HEK293 (cell line): ENCODE measurements around the gene MAEA.

Experiments used
- CTCF ChIA-PET: fragments of 350-600 bp; formaldehyde crosslinking; extraction: SDS; loops from one replicate; lab custom pipeline; 2021; ENCODE audit warnings: antibody characterized with exemption; lab: Yijun Ruan, JAX
- POLR2A ChIA-PET: fragments of 300-600 bp; formaldehyde crosslinking; extraction: SDS; loops from one replicate; lab custom pipeline; 2020; ENCODE audit warnings: antibody characterized with exemption, inconsistent platforms; lab: Yijun Ruan, JAX
- H3K27ac ChIP-seq: fragments of 200-500 bp; sonication (Bioruptor generic); 2 replicates; pipeline ENCODE4 v1.5.1; 2014; ENCODE audit warnings: low read depth, low read length, control low read depth, inconsistent platforms; ENCODE audit errors: extremely low read depth
- H3K36me3 ChIP-seq, 2 experiments: fragments of 200-500 bp in 1 of 2; sonication (Bioruptor generic) in 1 of 2; 1 replicate in 1 of 2; 2 replicates in 1 of 2; pipeline ENCODE4 v1.5.1; 2014 to 2017; ENCODE audit warnings: inconsistent platforms in 2 of 2, low read length in 2 of 2; ENCODE audit not compliant: control insufficient read depth in 2 of 2, insufficient read depth in 1 of 2
- H3K4me1 ChIP-seq: fragments of 200-500 bp; sonication (Bioruptor generic); 2 replicates; pipeline ENCODE4 v1.5.1; 2014; ENCODE audit warnings: mild to moderate bottlenecking, low read length, inconsistent platforms; ENCODE audit not compliant: control insufficient read depth, insufficient read depth
- H3K4me3 ChIP-seq: 2 replicates; pipeline ENCODE4 v1.5.1; 2011; ENCODE audit warnings: low read depth, mild to moderate bottlenecking, control low read depth, low read length, moderate library complexity
- H3K9me3 ChIP-seq: fragments of 200-500 bp; sonication (Bioruptor generic); 2 replicates; pipeline ENCODE4 v1.5.1; 2014; ENCODE audit warnings: low read depth, low read length, inconsistent platforms; ENCODE audit not compliant: control insufficient read depth, insufficient read depth
- KLF16 ChIP-seq: fragments of 450-650 bp; formaldehyde crosslinking; IDR thresholded peaks from 2 replicates; pipeline ENCODE4 v1.5.1; 2017; ENCODE audit warnings: missing biosample characterization, missing genetic modification characterization
- YY1 ChIP-seq: fragments of 450-650 bp; formaldehyde crosslinking; IDR thresholded peaks from 2 replicates; pipeline ENCODE4 v1.5.1; 2018; ENCODE audit warnings: missing biosample characterization, missing genetic modification characterization
- ZBTB17 ChIP-seq: fragments of 450-650 bp; formaldehyde crosslinking; IDR thresholded peaks from 2 replicates; pipeline ENCODE4 v1.5.1; 2016; ENCODE audit warnings: missing biosample characterization, missing genetic modification characterization
- ZBTB21 ChIP-seq: fragments of 450-650 bp; formaldehyde crosslinking; IDR thresholded peaks from 2 replicates; pipeline ENCODE4 v1.5.1; 2017; ENCODE audit warnings: missing biosample characterization, missing genetic modification characterization
- ZNF132 ChIP-seq: fragments of 450-650 bp; formaldehyde crosslinking; IDR thresholded peaks from 2 replicates; pipeline ENCODE4 v1.5.1; 2017; ENCODE audit warnings: missing biosample characterization, missing genetic modification characterization, borderline replicate concordance
- ZNF155 ChIP-seq: fragments of 450-650 bp; formaldehyde crosslinking; IDR thresholded peaks from 2 replicates; pipeline ENCODE4 v1.5.1; 2016; ENCODE audit warnings: missing biosample characterization, missing genetic modification characterization
- ZNF214 ChIP-seq: fragments of 450-650 bp; formaldehyde crosslinking; IDR thresholded peaks from 2 replicates; pipeline ENCODE4 v1.5.1; 2017; ENCODE audit warnings: missing biosample characterization, mild to moderate bottlenecking, missing genetic modification characterization, borderline replicate concordance
- ZNF398 ChIP-seq: fragments of 450-650 bp; formaldehyde crosslinking; IDR thresholded peaks from 2 replicates; pipeline ENCODE4 v1.5.1; 2017; ENCODE audit warnings: missing biosample characterization, missing genetic modification characterization
- ZNF521 ChIP-seq: fragments of 450-650 bp; formaldehyde crosslinking; IDR thresholded peaks from 2 replicates; pipeline ENCODE4 v1.5.1; 2017; ENCODE audit warnings: missing biosample characterization, mild to moderate bottlenecking, missing genetic modification characterization
- ZNF837 ChIP-seq: fragments of 450-650 bp; formaldehyde crosslinking; IDR thresholded peaks from 2 replicates; pipeline ENCODE4 v1.5.1; 2016; ENCODE audit warnings: missing biosample characterization, missing genetic modification characterization
- TF ChIP-seq, protein P1 (sequence below): fragments of 450-650 bp; formaldehyde crosslinking; IDR thresholded peaks from 2 replicates; pipeline ENCODE4 v1.5.1; 2016; ENCODE audit warnings: missing biosample characterization, missing genetic modification characterization

Gene MAEA

DNA sequence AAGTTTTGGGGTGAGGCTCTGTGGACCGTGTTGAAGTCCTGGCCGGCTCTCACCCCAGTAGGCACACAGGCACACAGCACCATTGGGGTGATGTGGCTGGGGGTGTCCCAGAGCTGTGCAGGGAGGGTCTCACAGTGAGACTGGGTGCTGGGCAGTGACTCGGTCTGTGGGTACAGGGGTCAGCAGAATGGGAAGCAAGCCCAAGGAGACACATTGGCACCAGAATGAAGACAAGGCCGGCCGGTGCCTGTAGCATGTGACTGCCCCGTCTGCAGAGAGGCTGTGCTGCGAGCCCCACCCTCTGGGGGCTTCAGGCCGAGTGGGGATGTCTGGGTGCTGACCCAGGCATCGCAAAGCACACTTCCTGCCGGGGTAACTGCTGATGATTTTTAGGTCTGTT lies 5.2 kb downstream of the MAEA start (continued):
- TF ChIP-seq ZNF398 (tag by site-specific recombination) (no peak), ZNF132 (tag by site-specific recombination) (no peak), ZNF214 (no peak), KLF16 (tag by site-specific recombination) (no peak), ZBTB17 (tag by site-specific recombination) (no peak), ZBTB21 (tag by site-specific recombination) (no peak)
- TF ChIP-seq, protein P1, sequence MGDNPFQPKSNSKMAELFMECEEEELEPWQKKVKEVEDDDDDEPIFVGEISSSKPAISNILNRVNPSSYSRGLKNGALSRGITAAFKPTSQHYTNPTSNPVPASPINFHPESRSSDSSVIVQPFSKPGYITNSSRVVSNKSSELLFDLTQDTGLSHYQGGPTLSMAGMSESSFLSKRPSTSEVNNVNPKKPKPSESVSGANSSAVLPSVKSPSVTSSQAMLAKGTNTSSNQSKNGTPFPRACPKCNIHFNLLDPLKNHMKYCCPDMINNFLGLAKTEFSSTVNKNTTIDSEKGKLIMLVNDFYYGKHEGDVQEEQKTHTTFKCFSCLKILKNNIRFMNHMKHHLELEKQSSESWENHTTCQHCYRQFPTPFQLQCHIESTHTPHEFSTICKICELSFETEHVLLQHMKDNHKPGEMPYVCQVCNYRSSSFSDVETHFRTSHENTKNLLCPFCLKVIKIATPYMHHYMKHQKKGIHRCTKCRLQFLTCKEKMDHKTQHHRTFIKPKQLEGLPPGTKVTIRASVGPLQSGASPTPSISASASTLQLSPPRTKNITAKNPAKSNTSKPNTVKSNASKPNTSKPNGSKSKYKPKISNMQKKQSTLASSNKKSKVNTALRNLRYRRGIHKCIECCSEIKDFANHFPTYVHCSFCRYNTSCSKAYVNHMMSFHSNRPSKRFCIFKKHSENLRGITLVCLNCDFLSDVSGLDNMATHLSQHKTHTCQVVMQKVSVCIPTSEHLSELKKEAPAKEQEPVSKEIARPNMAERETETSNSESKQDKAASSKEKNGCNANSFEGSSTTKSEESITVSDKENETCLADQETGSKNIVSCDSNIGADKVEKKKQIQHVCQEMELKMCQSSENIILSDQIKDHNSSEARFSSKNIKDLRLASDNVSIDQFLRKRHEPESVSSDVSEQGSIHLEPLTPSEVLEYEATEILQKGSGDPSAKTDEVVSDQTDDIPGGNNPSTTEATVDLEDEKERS (tag by site-specific recombination): no peak

- POLR2A ChIA-PET: no interaction called here
- CTCF ChIA-PET: no interaction called here
- H3K4me1 ChIP-seq: peaks cover 3% of the 10 kb centered on the region; the same call in 1 of the 2 replicates
- H3K36me3 ChIP-seq: peaks cover 0 to 50% of the 10 kb centered on the region in 2 experiments; a peak in 2 of 3 replicates
- no peaks in the 10 kb centered on the region for H3K9me3 ChIP-seq
- H3K27ac ChIP-seq: no peak overlapping the region
- H3K4me3 ChIP-seq: no peak overlapping the region
- TF ChIP-seq ZNF837 (tag by site-specific recombination) (no peak), ZNF521 (no peak), ZNF398 (tag by site-specific recombination) (no peak)
- TF ChIP-seq, all 188 proteins: peak for 0
These were observed 5.8 kb downstream of the MAEA start for GRCh38 chr4:1295405-1296055.

GRCh38 chr4:1296324-1297022 lies 6.8 kb downstream of the MAEA start:
- CTCF ChIA-PET: no interaction called here
- H3K4me1 ChIP-seq: peaks cover 3% of the 10 kb centered on the region; the same call in 1 of the 2 replicates
- POLR2A ChIA-PET: no interaction called here

More at GRCh38 chr4:1296324-1297022, 6.8 kb downstream of the MAEA start:
- TF ChIP-seq YY1 (tag by site-specific recombination) (no peak), ZNF155 (tag by site-specific recombination) (no peak), ZNF398 (tag by site-specific recombination) (no peak)
- Histone ChIP-seq H3K36me3 (peaks cover 0 to 57% of the 10 kb centered on the region in 2 experiments; a peak in 2 of 3 replicates), H3K4me3 (no peak overlapping the region), H3K27ac (no peak overlapping the region), H3K9me3 (no peaks in the 10 kb centered on the region)
